NCI-H1105 (cell line): ENCODE data around the gene MAP7D2.

Experiments used
- DNase-seq: peaks from one replicate; lab custom pipeline; 2025; lab: John Stamatoyannopoulos, UW

Gene MAP7D2

GRCh38 chrX:20038966-20039365 lies 77.7 kb downstream of the MAP7D2 start:
- DNase-seq = no peak

- DNase-seq = no peak
These were observed 79.5 kb downstream of the MAP7D2 start for GRCh38 chrX:20037186-20037585.

GRCh38 chrX:20032201-20032600 lies 84.5 kb downstream of the MAP7D2 start:
- no peak for DNase-seq

- no peak for DNase-seq
These were observed 87.0 kb downstream of the MAP7D2 start for GRCh38 chrX:20029728-20030127.

- no peak for DNase-seq
These were observed 88.1 kb downstream of the MAP7D2 start for GRCh38 chrX:20028588-20028987.

- no peak for DNase-seq
These were observed 90.4 kb downstream of the MAP7D2 start for GRCh38 chrX:20026278-20026677.

GRCh38 chrX:20019672-20020365 lies 96.9 kb downstream of the MAP7D2 start:
- no peak for DNase-seq

GRCh38 chrX:20016616-20016945 lies 100.1 kb downstream of the MAP7D2 start:
- no peak for DNase-seq

- DNase-seq = no peak
These were observed 100.6 kb downstream of the MAP7D2 start for GRCh38 chrX:20015945-20016615.

- DNase-seq = no peak
These were observed 101.3 kb downstream of the MAP7D2 start for GRCh38 chrX:20015422-20015821.

- no peak for DNase-seq
These were observed 105.1 kb downstream of the MAP7D2 start for GRCh38 chrX:20011608-20012007.

- no peak for DNase-seq
These were observed 108.6 kb downstream of the MAP7D2 start for GRCh38 chrX:20007962-20008622.

- no peak for DNase-seq
These were observed 110.8 kb downstream of the MAP7D2 start for GRCh38 chrX:20005883-20006282.

- no peak for DNase-seq
These were observed 115.1 kb downstream of the MAP7D2 start for GRCh38 chrX:20001588-20001987.

- no peak for DNase-seq
These were observed 125.4 kb downstream of the MAP7D2 start for GRCh38 chrX:19991350-19991718.

- peak; percentile 75 for DNase-seq
These were observed 126.0 kb downstream of the MAP7D2 start, which contains the start of gene BCLAF3 for GRCh38 chrX:19990556-19991349. BCLAF3 (minus strand) TSS chrX:19991061; CDS start chrX:19970264, 20,797 bp downstream.

GRCh38 chrX:19990151-19990555 lies 126.6 kb downstream of the MAP7D2 start:
- no peak for DNase-seq

- DNase-seq = no peak
These were observed 128.9 kb downstream of the MAP7D2 start for GRCh38 chrX:19987856-19988255.

GRCh38 chrX:19986531-19986930 lies 130.2 kb downstream of the MAP7D2 start:
- no peak for DNase-seq

GRCh38 chrX:19981947-19982346 lies 134.8 kb downstream of the MAP7D2 start:
- DNase-seq = no peak

GRCh38 chrX:19975845-19976244 lies 140.9 kb downstream of the MAP7D2 start:
- no peak for DNase-seq

GRCh38 chrX:19972984-19973383 lies 143.7 kb downstream of the MAP7D2 start:
- DNase-seq = no peak
